H9 (cell line): Measurements from ENCODE around the gene EHD1. TPM values are rescaled to one million over a fixed set of nuclear protein-coding genes. Genes with fewer than 3 reads are reported as not detected.
"Not testable (repeated sequence)": the region's sequence is repeated elsewhere in the genome, so short reads cannot be mapped to it uniquely, and the experiment has no call there.

Experiments used
- DNase-seq: peaks from one replicate; pipeline ENCODE4 v3.0.0-alpha.2; 2017
- H2AFZ ChIP-seq: one replicate; pipeline ENCODE4 v1.6.1; 2013; ENCODE audit warnings: mild to moderate bottlenecking, low read length, control low read depth, moderate library complexity
- H2AK5ac ChIP-seq: 2 replicates; pipeline ENCODE4 v1.6.1; 2013; ENCODE audit warnings: low read length, control low read depth, mixed read lengths; ENCODE audit not compliant: insufficient read length
- H2BK120ac ChIP-seq: one replicate; pipeline ENCODE4 v1.6.1; 2013; ENCODE audit warnings: low read depth, mild to moderate bottlenecking, low read length, control low read depth, inconsistent platforms; ENCODE audit not compliant: poor library complexity, severe bottlenecking
- H2BK12ac ChIP-seq: 2 replicates; pipeline ENCODE4 v1.6.1; 2013; ENCODE audit warnings: low read length, control low read depth, mixed read lengths, low read depth; ENCODE audit not compliant: insufficient read length
- H2BK15ac ChIP-seq: 2 replicates; pipeline ENCODE4 v1.6.1; 2013; ENCODE audit warnings: low read depth, low read length, control low read depth
- H2BK20ac ChIP-seq: one replicate; pipeline ENCODE4 v1.6.1; 2013; ENCODE audit warnings: low read depth, mild to moderate bottlenecking, low read length, control low read depth, inconsistent platforms; ENCODE audit not compliant: poor library complexity, severe bottlenecking
- H2BK5ac ChIP-seq: 2 replicates; pipeline ENCODE4 v1.6.1; 2013; ENCODE audit warnings: low read length, control low read depth, mixed read lengths; ENCODE audit not compliant: insufficient read length
- H3K14ac ChIP-seq: 2 replicates; pipeline ENCODE4 v1.6.1; 2013; ENCODE audit warnings: low read length, control low read depth; ENCODE audit not compliant: insufficient read depth
- H3K18ac ChIP-seq: 2 replicates; pipeline ENCODE4 v1.6.1; 2013; ENCODE audit warnings: low read depth, mild to moderate bottlenecking, mixed read lengths, low read length, control low read depth; ENCODE audit not compliant: insufficient read length
- H3K23ac ChIP-seq: 2 replicates; pipeline ENCODE4 v1.6.1; 2013; ENCODE audit warnings: low read length, control low read depth, mixed read lengths, low read depth; ENCODE audit not compliant: insufficient read length
- H3K23me2 ChIP-seq: 2 replicates; pipeline ENCODE4 v1.6.1; 2013; ENCODE audit warnings: low read depth, mild to moderate bottlenecking, mixed read lengths, low read length, control low read depth; ENCODE audit not compliant: insufficient read length, poor library complexity, severe bottlenecking
- H3K27ac ChIP-seq: 2 replicates; pipeline ENCODE4 v1.5.1; 2013; ENCODE audit warnings: low read length, control low read depth, mixed read lengths, low read depth; ENCODE audit not compliant: insufficient read length
- H3K27me3 ChIP-seq: 2 replicates; pipeline ENCODE4 v1.6.1; 2013; ENCODE audit warnings: low read length, control low read depth, inconsistent platforms; ENCODE audit not compliant: insufficient read depth
- H3K4ac ChIP-seq: 2 replicates; pipeline ENCODE4 v1.6.1; 2013; ENCODE audit warnings: low read depth, mild to moderate bottlenecking, control low read depth, inconsistent platforms, low read length, moderate library complexity
- H3K4me1 ChIP-seq: 2 replicates; pipeline ENCODE4 v1.6.1; 2013; ENCODE audit warnings: low read length, control low read depth, inconsistent platforms; ENCODE audit not compliant: insufficient read depth
- H3K4me2 ChIP-seq: 2 replicates; pipeline ENCODE4 v1.6.1; 2013; ENCODE audit warnings: low read length, control low read depth, mixed read lengths; ENCODE audit not compliant: insufficient read length, insufficient read depth
- H3K56ac ChIP-seq: 2 replicates; pipeline ENCODE4 v1.6.1; 2013; ENCODE audit warnings: low read depth, mild to moderate bottlenecking, mixed read lengths, low read length, control low read depth; ENCODE audit not compliant: insufficient read length
- H3K79me1 ChIP-seq: 2 replicates; pipeline ENCODE4 v1.6.1; 2013; ENCODE audit warnings: low read depth, mild to moderate bottlenecking, moderate library complexity, low read length, control low read depth, inconsistent platforms; ENCODE audit not compliant: insufficient read depth, poor library complexity, severe bottlenecking
- H3K79me2 ChIP-seq: 2 replicates; pipeline ENCODE4 v1.6.1; 2013; ENCODE audit warnings: low read length, control low read depth, inconsistent platforms; ENCODE audit not compliant: insufficient read depth
- H3K9ac ChIP-seq: 2 replicates; pipeline ENCODE4 v1.6.1; 2013; ENCODE audit warnings: low read length, control low read depth, mixed read lengths; ENCODE audit not compliant: insufficient read length; ENCODE audit errors: extremely low read depth
- H3K9me3 ChIP-seq: one replicate; pipeline ENCODE4 v1.6.1; 2013; ENCODE audit warnings: low read depth, low read length, inconsistent platforms; ENCODE audit not compliant: control insufficient read depth
- H3T11ph ChIP-seq: one replicate; pipeline ENCODE4 v1.6.1; 2013; ENCODE audit warnings: mild to moderate bottlenecking, low read length, control low read depth, inconsistent platforms
- H4K20me1 ChIP-seq: one replicate; pipeline ENCODE4 v1.6.1; 2013; ENCODE audit not compliant: control insufficient read depth, insufficient read length, insufficient read depth
- H4K5ac ChIP-seq: 2 replicates; pipeline ENCODE4 v1.6.1; 2013; ENCODE audit warnings: low read depth, mild to moderate bottlenecking, mixed read lengths, low read length, control low read depth; ENCODE audit not compliant: insufficient read length
- H4K8ac ChIP-seq: replicated peaks from 2 replicates; pipeline ENCODE4 v1.6.1; 2013; ENCODE audit warnings: low read length, control low read depth, mixed read lengths, low read depth; ENCODE audit not compliant: insufficient read length
- H4K91ac ChIP-seq: 2 replicates; pipeline ENCODE4 v1.6.1; 2013; ENCODE audit warnings: low read depth, mild to moderate bottlenecking, moderate library complexity, mixed read lengths, low read length, control low read depth; ENCODE audit not compliant: insufficient read length
- H3K27ac Mint-ChIP-seq, 3 experiments: 2 replicates in 2 of 3; 3 replicates in 1 of 3; pipeline ENCODE4 v1.8.0; 2020 to 2021; ENCODE audit warnings: mixed read lengths in 3 of 3, mild to moderate bottlenecking in 1 of 3, moderate library complexity in 1 of 3
- H3K27me3 Mint-ChIP-seq: 2 replicates; pipeline ENCODE4 v1.8.0; 2021; ENCODE audit warnings: low read depth, mild to moderate bottlenecking, moderate library complexity, mixed read lengths
- H3K36me3 Mint-ChIP-seq, 3 experiments: 2 replicates in 2 of 3; 3 replicates in 1 of 3; pipeline ENCODE4 v1.8.0; 2020 to 2021; ENCODE audit warnings: low read depth in 3 of 3, mixed read lengths in 3 of 3; ENCODE audit not compliant: insufficient read depth in 1 of 3
- H3K4me1 Mint-ChIP-seq, 2 experiments: 2 replicates each; pipeline ENCODE4 v1.8.0; 2020; ENCODE audit warnings: mixed read lengths in 2 of 2
- H3K4me3 Mint-ChIP-seq, 2 experiments: 2 replicates in 1 of 2; 3 replicates in 1 of 2; pipeline ENCODE4 v1.8.0; 2020 to 2021; ENCODE audit warnings: mild to moderate bottlenecking in 2 of 2, mixed read lengths in 2 of 2, moderate library complexity in 1 of 2
- H3K9me3 Mint-ChIP-seq, 2 experiments: 2 replicates in 1 of 2; 3 replicates in 1 of 2; pipeline ENCODE4 v1.8.0; 2020; ENCODE audit warnings: mild to moderate bottlenecking in 2 of 2, mixed read lengths in 2 of 2, moderate library complexity in 1 of 2
- CTCF ChIP-seq: fragments of 200-600 bp; sonication (generic); conservative IDR thresholded peaks from 3 replicates; pipeline ENCODE4 v1.8.0; 2021; ENCODE audit warnings: antibody characterized with exemption, mild to moderate bottlenecking
- WGBS: extraction: QIAGEN DNeasy Blood & Tissue Kit; methylation state at CpG from one replicate; pipeline ENCODE4 v1.1.7; 2013; ENCODE audit warnings: missing lambda C conversion rate, low lambda C conversion rate, mixed read lengths; ENCODE audit not compliant: insufficient read length; ENCODE audit errors: extremely low coverage; 5-methylcytosine and 5-hydroxymethylcytosine counted together
- total RNA-seq: library from RNA; stranded (reverse); gene quantifications from 2 replicates; pipeline ENCODE4 v1.2.1, GENCODE V29; 2021

Gene EHD1
- total RNA-seq, 1 experiment from 2014 or later: 31.0 TPM

GRCh38 chr11:64817476-64817875 is 60.9 kb downstream of the EHD1 start:
- no peaks in the 10 kb centered on the region for H3K9me3 ChIP-seq
- H3K27me3 ChIP-seq: no peaks in the 10 kb centered on the region
- H2BK12ac ChIP-seq: no peak overlapping the region
- no peak overlapping the region for H2BK15ac ChIP-seq
- no peak overlapping the region for H2AK5ac ChIP-seq
- H2BK5ac ChIP-seq: no peak overlapping the region
- no peak overlapping the region for H3K56ac ChIP-seq
- H2BK120ac ChIP-seq: no peak overlapping the region
- H3K4me1 ChIP-seq: no peaks in the 10 kb centered on the region
- DNase-seq: no peak
- no peaks in the 10 kb centered on the region; the same call in 1 of the 2 replicates for H3K27me3 Mint-ChIP-seq
- no peak overlapping the region for H3K14ac ChIP-seq
- H4K5ac ChIP-seq: no peak overlapping the region
- H3K79me2 ChIP-seq: no peaks in the 10 kb centered on the region
- WGBS: no CpG with 5 or more reads among the region's 3 CpGs
- no peaks in the 10 kb centered on the region for H4K20me1 ChIP-seq
- H3T11ph ChIP-seq: no peak overlapping the region
- no peaks in the 10 kb centered on the region for H3K23me2 ChIP-seq
- no peaks in the 10 kb centered on the region for H3K4me1 Mint-ChIP-seq
- H3K4me3 Mint-ChIP-seq: no peak overlapping the region
- no peak overlapping the region for H3K27ac Mint-ChIP-seq
- no peak overlapping the region for H2AFZ ChIP-seq
- H3K9me3 Mint-ChIP-seq: no peaks in the 10 kb centered on the region
- no peak overlapping the region for H3K18ac ChIP-seq
- no peak overlapping the region for H3K4ac ChIP-seq
- H4K91ac ChIP-seq: no peak overlapping the region
- H2BK20ac ChIP-seq: no peak overlapping the region
- H3K36me3 Mint-ChIP-seq: no peaks in the 10 kb centered on the region
- H4K8ac ChIP-seq: no peak overlapping the region
- no peak overlapping the region for H3K23ac ChIP-seq
- no peak overlapping the region for H3K27ac ChIP-seq
- no peaks in the 10 kb centered on the region for H3K79me1 ChIP-seq
- no peak for TF ChIP-seq CTCF
- H3K4me2 ChIP-seq: no peak overlapping the region
- H3K9ac ChIP-seq: no peak overlapping the region

GRCh38 chr11:64815433-64815832 is 63.0 kb downstream of the EHD1 start:
- H3K4ac ChIP-seq, H3K4me1 Mint-ChIP-seq, H2BK20ac ChIP-seq, H2BK5ac ChIP-seq, H2AFZ ChIP-seq, H4K8ac ChIP-seq, H3K23ac ChIP-seq, H3K27ac Mint-ChIP-seq, H3T11ph ChIP-seq, H2BK15ac ChIP-seq, H2AK5ac ChIP-seq, H3K14ac ChIP-seq, DNase-seq, H3K4me1 ChIP-seq, H3K27ac ChIP-seq, H3K23me2 ChIP-seq, H2BK120ac ChIP-seq, H4K91ac ChIP-seq, H3K9me3 Mint-ChIP-seq, H3K27me3 Mint-ChIP-seq, H3K36me3 Mint-ChIP-seq, H3K79me2 ChIP-seq, H3K79me1 ChIP-seq, H3K4me3 Mint-ChIP-seq, H3K18ac ChIP-seq, H4K5ac ChIP-seq, H3K4me2 ChIP-seq, H3K27me3 ChIP-seq, H2BK12ac ChIP-seq, H3K9ac ChIP-seq, H3K9me3 ChIP-seq, H3K56ac ChIP-seq, H4K20me1 ChIP-seq: not testable (repeated sequence)
- no CpG with 5 or more reads among the region's 5 CpGs for WGBS
